HG03432 (cell line): ENCODE results near the gene CDV3.

ENCODE experiments used
- ATAC-seq: cut with Tn5 transposase; IDR thresholded peaks from one replicate; pipeline ENCODE4 v1.9.1; 2021; ENCODE audit warnings: mild to moderate bottlenecking, moderate library complexity; ENCODE audit not compliant: unreplicated experiment

The CDV3 gene

GRCh38 chr3:133600572-133601081 lies 27.1 kb downstream of the CDV3 start:
- ATAC-seq, result no peak

- ATAC-seq, result no peak
Observed at GRCh38 chr3:133606342-133606741, 32.9 kb downstream of the CDV3 start.

DNA sequence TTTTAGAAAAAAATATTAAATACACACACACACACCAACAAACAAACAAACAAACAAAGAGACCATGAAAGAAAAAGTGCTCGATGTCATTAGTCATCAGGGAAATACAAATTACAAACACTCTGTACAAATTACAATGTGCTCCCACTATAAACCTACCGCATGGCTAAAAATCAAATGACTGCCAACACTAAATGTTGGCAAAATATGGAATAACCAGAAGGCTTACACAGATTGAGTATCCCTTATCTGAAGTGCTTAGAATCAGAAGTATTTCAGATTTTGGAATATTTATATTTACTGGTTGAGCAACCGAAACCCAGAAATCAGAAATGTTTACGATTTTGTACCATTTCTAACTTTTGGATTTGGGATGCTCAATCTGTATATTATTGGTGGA lies 33.4 kb downstream of the CDV3 start:
- ATAC-seq, result no peak

- no peak for ATAC-seq
Observed at GRCh38 chr3:133607816-133608215, 34.3 kb downstream of the CDV3 start.

DNA sequence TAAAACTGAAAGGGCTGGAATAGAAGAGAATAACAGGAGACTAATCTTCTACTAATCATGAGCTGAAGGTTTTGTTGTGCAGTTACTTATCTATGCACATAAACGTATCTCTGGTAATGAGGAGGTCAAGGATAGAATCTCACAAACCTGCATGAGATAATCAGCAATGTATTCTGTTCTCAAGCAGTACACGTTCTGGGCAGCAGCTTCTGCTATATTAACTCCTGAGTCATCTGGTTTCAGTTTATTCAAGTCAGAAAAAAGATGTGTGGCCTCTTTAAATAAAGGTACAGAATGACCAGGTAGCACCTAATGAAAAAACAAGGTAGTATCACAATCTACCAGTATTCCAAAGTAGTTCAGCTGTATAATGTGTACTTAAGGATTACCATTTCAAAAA lies 34.9 kb downstream of the CDV3 start:
- ATAC-seq, result no peak

GRCh38 chr3:133610031-133610430 lies 36.5 kb downstream of the CDV3 start:
- ATAC-seq, result no peak

DNA sequence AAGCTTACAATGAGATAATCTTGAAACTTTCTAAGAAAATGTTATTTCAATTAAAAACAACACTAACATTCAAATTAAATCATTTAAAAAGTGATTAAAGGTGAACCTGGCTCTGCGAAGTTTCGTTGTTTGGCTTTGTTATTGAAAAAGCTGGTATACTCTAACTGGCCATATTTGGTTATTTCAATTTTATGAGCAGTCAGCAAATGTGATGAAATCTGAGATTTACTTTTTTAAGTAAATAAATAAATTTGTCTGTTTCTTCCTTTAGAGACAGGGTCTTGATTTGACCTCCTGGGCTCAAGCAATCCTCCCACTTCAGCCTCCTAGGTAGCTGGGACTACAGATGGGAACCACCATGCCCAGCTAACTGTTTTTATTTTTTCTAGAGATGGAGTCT lies 38.0 kb downstream of the CDV3 start:
- ATAC-seq, result no peak

DNA sequence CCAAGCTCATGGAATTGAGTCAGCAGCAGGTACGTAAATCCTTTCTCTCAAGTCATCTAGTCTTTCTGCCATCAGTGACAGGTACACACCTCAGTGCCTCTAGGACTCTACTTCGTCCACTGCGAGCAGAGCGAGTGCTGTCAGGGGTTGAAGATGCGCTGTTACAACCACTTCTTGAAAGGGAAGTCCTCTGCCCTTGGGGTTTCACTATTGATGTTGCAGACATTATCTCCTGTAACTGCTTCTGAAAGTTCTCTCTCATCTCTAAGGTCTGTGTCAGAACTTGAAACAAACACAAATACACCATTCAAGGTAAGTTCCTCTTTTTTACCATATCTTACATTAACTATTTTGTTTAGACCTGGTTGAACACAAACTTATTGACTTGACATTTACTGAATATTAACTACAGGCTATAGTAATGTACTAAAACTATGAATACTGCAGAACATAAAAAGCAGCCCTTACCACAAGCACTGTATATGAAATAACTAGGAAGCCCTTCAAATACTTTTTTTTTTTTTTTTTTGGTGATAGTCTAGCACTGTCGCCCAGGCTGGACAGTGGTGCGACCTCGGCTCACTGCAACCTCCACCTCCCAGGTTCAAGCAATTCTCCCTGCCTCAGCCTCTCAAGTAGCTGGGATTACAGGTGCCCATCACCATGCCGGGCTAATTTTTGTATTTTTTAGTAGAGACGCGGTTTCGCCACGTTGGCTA lies 46.7 kb downstream of the CDV3 start:
- ATAC-seq, result peak; percentile 99

GRCh38 chr3:133627789-133628188 lies 54.3 kb downstream of the CDV3 start:
- no peak for ATAC-seq

- ATAC-seq, result no peak
Observed at GRCh38 chr3:133629146-133629545, 55.7 kb downstream of the CDV3 start.

DNA sequence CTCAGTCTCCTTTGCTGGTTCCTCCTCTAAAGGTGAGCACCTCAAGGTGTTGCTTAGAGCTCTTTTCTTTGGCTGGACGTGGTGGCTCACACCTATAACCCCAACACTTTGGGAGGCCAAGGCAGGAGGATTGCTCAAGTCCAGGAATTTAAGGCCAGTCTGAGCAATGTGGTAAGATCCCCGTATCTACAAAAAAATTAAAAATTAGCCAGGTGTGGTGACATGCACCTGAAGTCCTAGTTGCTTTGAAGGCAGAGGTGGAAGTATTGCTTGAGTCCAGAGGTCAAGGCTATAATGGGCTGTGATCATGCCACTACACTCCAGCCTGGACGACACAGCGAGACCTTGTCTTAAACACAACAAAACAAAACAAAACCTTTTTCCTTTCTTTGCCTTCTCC lies 60.0 kb downstream of the CDV3 start:
- no peak for ATAC-seq
